HepG2 (cell line): ENCODE results near the gene PLA2G4D. TPM values are rescaled to one million over a fixed set of nuclear protein-coding genes. Genes with fewer than 3 reads are reported as not detected.

ENCODE experiments used
- DNMT3B ChIP-seq: conservative IDR thresholded peaks from 2 replicates; pipeline ENCODE4 v1.6.1; 2016; ENCODE audit warnings: missing biosample characterization, control low read depth
- FLYWCH1 ChIP-seq: sonication (generic); formaldehyde crosslinking; IDR thresholded peaks from 2 replicates; pipeline ENCODE4 v1.8.1; 2023; ENCODE audit warnings: mild to moderate bottlenecking, missing genetic modification reagents
- FOXP1 ChIP-seq, 2 experiments: fragments of 450-650 bp in 1 of 2; IDR thresholded peaks; 2 replicates each; pipeline ENCODE4 v1.6.1; 2017 to 2018; ENCODE audit warnings: antibody characterized with exemption in 1 of 2
- GATAD2A ChIP-seq: IDR thresholded peaks from 2 replicates; pipeline ENCODE4 v1.6.1; 2016
- IRX3 ChIP-seq: sonication (generic); formaldehyde crosslinking; IDR thresholded peaks from 2 replicates; pipeline ENCODE4 v1.8.1; 2023; ENCODE audit warnings: mild to moderate bottlenecking, low read depth, missing genetic modification reagents, borderline replicate concordance
- MED13 ChIP-seq: sonication (generic); formaldehyde crosslinking; IDR thresholded peaks from 2 replicates; pipeline ENCODE4 v1.5.0; 2020; ENCODE audit warnings: missing genetic modification reagents
- POLR2A ChIP-seq, 2 experiments: IDR thresholded peaks; 2 replicates each; pipeline ENCODE4 v1.6.1; 2011; ENCODE audit warnings: low read depth in 2 of 2, low read length in 2 of 2, mild to moderate bottlenecking in 1 of 2, moderate library complexity in 1 of 2; ENCODE audit not compliant: insufficient read depth in 1 of 2
- RXRA ChIP-seq: sonication (generic); formaldehyde crosslinking; IDR thresholded peaks from 2 replicates; pipeline ENCODE4 v1.5.1; 2020; ENCODE audit warnings: missing genetic modification reagents
- SALL2 ChIP-seq: sonication (generic); formaldehyde crosslinking; IDR thresholded peaks from 2 replicates; pipeline ENCODE4 v1.8.1; 2023; ENCODE audit warnings: mild to moderate bottlenecking, missing genetic modification reagents, inconsistent platforms
- ZBTB21 ChIP-seq: sonication (generic); formaldehyde crosslinking; IDR thresholded peaks from 2 replicates; pipeline ENCODE4 v1.4.0; 2020; ENCODE audit warnings: missing genetic modification reagents
- ZBTB42 ChIP-seq: sonication (generic); formaldehyde crosslinking; IDR thresholded peaks from 2 replicates; pipeline ENCODE4 v1.5.0; 2020; ENCODE audit warnings: mild to moderate bottlenecking, missing genetic modification reagents
- ZFP91 ChIP-seq: sonication (generic); formaldehyde crosslinking; IDR thresholded peaks from 2 replicates; pipeline ENCODE4 v1.9.0; 2022; ENCODE audit warnings: missing genetic modification reagents, mild to moderate bottlenecking, borderline replicate concordance
- ZFX ChIP-seq: sonication (generic); formaldehyde crosslinking; IDR thresholded peaks from 2 replicates; pipeline ENCODE4 v1.4.0; 2020; ENCODE audit warnings: mild to moderate bottlenecking, low read depth, missing genetic modification reagents, moderate library complexity
- ZNF569 ChIP-seq: sonication (generic); formaldehyde crosslinking; IDR thresholded peaks from 2 replicates; pipeline ENCODE4 v1.5.0; 2020; ENCODE audit warnings: mild to moderate bottlenecking, missing genetic modification reagents, moderate library complexity, borderline replicate concordance
- ZNF616 ChIP-seq: sonication (generic); formaldehyde crosslinking; IDR thresholded peaks from 2 replicates; pipeline ENCODE4 v1.5.0; 2020; ENCODE audit warnings: low read depth, mild to moderate bottlenecking, missing genetic modification reagents
- ZNF691 ChIP-seq: sonication (generic); formaldehyde crosslinking; IDR thresholded peaks from 2 replicates; pipeline ENCODE4 v1.4.0; 2020; ENCODE audit warnings: missing genetic modification reagents, low read depth, mild to moderate bottlenecking, borderline replicate concordance
- ZNF773 ChIP-seq: sonication (generic); formaldehyde crosslinking; IDR thresholded peaks from 2 replicates; pipeline ENCODE4 v1.4.0; 2020; ENCODE audit warnings: missing genetic modification reagents, borderline replicate concordance
- polyA plus RNA-seq, 8 experiments: library from polyadenylated mRNA; depleted of rRNA in 3 of 8; stranded (reverse) in 7 of 8; unstranded in 1 of 8; fragments of >200 nt; fragmentation: Illumina TruSeq in 4 of 8; extraction: Trizol in 4 of 8; gene quantifications; 2 replicates each; pipeline versions ENCODE4 v1.2.1 to v1.2.3, GENCODE V29; 2011 to 2016; ENCODE audit warnings: low read depth in 4 of 8, missing spikeins in 1 of 8, mixed read lengths in 1 of 8; ENCODE audit not compliant: insufficient read depth in 1 of 8
- total RNA-seq, 5 experiments: library from RNA; depleted of rRNA; stranded (reverse); fragments of >200 nt; fragmentation: Illumina TruSeq; extraction: Trizol; gene quantifications; 2 replicates each; pipeline ENCODE4 v1.2.3, GENCODE V29; 2016; ENCODE audit warnings: low read depth in 1 of 5
- TF ChIP-seq, protein P1 (sequence below): sonication (generic); formaldehyde crosslinking; IDR thresholded peaks from 2 replicates; pipeline ENCODE4 v1.4.0; 2020; ENCODE audit warnings: missing genetic modification reagents
- TF ChIP-seq, protein P2 (sequence below): sonication (generic); formaldehyde crosslinking; IDR thresholded peaks from 2 replicates; pipeline ENCODE4 v1.5.0; 2020; ENCODE audit warnings: mild to moderate bottlenecking, missing genetic modification reagents
- TF ChIP-seq, protein P3 (sequence below): sonication (generic); formaldehyde crosslinking; IDR thresholded peaks from 2 replicates; pipeline ENCODE4 v1.4.0; 2020; ENCODE audit warnings: missing genetic modification reagents

PLA2G4D gene
- total and polyA plus RNA-seq, 2 of the 13 experiments (the other 11 are each of a cell fraction or from before 2014, with no cell fraction given) = 0.04 to 0.21 TPM

DNA sequence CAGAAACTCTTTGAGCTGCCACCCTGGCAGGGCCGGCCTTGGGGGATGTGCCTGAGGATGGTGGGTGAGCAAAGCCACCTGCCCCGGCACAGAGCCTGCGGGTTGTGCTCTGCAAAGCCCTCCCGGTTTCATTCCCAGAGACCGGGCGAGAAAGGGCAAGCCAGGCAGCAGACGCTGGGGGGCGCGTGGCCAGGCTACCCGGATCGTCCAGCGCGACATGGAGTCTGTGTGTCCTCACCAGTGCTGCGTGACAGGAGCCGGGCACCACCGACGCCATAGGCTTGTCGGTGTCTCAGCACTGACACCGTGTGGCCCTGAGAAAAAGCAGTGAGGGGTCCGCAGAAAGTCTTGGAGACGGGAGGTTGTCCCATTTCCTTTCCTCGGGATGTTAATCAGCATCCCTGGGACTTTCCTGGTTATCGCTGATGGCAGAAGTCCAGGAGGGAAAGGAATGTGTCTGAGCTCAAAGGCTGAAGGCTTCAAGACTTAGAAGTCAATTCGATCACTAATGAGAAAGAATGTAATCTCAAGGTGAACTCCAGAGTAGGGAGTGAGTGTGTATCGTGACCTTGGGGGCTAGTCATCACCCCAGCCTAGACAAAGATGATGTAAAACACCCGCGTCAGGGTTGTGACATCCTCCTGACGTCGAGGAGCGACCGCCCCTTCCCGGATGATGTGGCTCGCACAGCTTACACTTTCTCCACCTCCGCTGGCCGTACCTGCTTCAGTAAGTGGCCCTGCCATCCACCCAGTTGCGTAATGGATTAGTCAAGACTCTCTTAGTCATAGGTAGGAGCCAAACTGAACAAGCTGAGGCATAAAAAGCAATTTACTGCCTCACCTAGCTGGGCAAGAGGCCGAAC lies 37.2 kb downstream of the PLA2G4D start (continued):
- TF ChIP-seq ZFP91 = peak; percentile 70
- no peak for TF ChIP-seq ZNF616
- peak; percentile 87 for TF ChIP-seq ZBTB21 (CRISPR knock-in tag)
- TF ChIP-seq FLYWCH1 (CRISPR knock-in tag) = no peak
- TF ChIP-seq, protein P1, sequence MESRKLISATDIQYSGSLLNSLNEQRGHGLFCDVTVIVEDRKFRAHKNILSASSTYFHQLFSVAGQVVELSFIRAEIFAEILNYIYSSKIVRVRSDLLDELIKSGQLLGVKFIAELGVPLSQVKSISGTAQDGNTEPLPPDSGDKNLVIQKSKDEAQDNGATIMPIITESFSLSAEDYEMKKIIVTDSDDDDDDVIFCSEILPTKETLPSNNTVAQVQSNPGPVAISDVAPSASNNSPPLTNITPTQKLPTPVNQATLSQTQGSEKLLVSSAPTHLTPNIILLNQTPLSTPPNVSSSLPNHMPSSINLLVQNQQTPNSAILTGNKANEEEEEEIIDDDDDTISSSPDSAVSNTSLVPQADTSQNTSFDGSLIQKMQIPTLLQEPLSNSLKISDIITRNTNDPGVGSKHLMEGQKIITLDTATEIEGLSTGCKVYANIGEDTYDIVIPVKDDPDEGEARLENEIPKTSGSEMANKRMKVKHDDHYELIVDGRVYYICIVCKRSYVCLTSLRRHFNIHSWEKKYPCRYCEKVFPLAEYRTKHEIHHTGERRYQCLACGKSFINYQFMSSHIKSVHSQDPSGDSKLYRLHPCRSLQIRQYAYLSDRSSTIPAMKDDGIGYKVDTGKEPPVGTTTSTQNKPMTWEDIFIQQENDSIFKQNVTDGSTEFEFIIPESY = 0 out of 2 replicates have a peak, but pooled peaks have one; percentile 36
- TF ChIP-seq, protein P2, sequence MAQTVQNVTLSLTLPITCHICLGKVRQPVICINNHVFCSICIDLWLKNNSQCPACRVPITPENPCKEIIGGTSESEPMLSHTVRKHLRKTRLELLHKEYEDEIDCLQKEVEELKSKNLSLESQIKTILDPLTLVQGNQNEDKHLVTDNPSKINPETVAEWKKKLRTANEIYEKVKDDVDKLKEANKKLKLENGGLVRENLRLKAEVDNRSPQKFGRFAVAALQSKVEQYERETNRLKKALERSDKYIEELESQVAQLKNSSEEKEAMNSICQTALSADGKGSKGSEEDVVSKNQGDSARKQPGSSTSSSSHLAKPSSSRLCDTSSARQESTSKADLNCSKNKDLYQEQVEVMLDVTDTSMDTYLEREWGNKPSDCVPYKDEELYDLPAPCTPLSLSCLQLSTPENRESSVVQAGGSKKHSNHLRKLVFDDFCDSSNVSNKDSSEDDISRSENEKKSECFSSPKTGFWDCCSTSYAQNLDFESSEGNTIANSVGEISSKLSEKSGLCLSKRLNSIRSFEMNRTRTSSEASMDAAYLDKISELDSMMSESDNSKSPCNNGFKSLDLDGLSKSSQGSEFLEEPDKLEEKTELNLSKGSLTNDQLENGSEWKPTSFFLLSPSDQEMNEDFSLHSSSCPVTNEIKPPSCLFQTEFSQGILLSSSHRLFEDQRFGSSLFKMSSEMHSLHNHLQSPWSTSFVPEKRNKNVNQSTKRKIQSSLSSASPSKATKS (CRISPR knock-in tag) = no peak
- no peak for TF ChIP-seq FOXP1 (IDR thresholded peaks at IDR 0.05)
- TF ChIP-seq FOXP1 (CRISPR knock-in tag; IDR thresholded peaks at IDR 0.05) = no peak
- no peak; the same call in 1 of the 2 replicates for TF ChIP-seq SALL2 (CRISPR knock-in tag)
- no peak for TF ChIP-seq IRX3 (CRISPR knock-in tag)
- TF ChIP-seq, protein P3, sequence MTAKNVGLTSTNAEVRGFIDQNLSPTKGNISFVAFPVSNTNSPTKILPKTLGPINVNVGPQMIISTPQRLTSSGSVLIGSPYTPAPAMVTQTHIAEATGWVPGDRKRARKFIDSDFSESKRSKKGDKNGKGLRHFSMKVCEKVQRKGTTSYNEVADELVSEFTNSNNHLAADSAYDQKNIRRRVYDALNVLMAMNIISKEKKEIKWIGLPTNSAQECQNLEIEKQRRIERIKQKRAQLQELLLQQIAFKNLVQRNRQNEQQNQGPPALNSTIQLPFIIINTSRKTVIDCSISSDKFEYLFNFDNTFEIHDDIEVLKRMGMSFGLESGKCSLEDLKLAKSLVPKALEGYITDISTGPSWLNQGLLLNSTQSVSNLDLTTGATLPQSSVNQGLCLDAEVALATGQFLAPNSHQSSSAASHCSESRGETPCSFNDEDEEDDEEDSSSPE (CRISPR knock-in tag) = peak; percentile 26; the same call in 1 of the 2 replicates
- no peak for TF ChIP-seq ZNF569 (CRISPR knock-in tag)
- 0 out of 2 replicates have a peak, but pooled peaks have one; percentile 26 for TF ChIP-seq ZFX (CRISPR knock-in tag)
- no peak for TF ChIP-seq ZBTB42 (CRISPR knock-in tag)
- TF ChIP-seq ZNF691 (CRISPR knock-in tag) = no peak; the same call in 1 of the 2 replicates
- TF ChIP-seq MED13 = no peak
- peak; percentile 70 for TF ChIP-seq RXRA (CRISPR knock-in tag)
- TF ChIP-seq GATAD2A = peak; percentile 59; the same call in 1 of the 2 replicates
- TF ChIP-seq ZNF773 (CRISPR knock-in tag) = no peak
- no peak for TF ChIP-seq DNMT3B (CRISPR knock-in tag)
- TF ChIP-seq POLR2A (IDR thresholded peaks at IDR 0.05; ENCODE audit: insufficient read depth in 1 of 2, low read depth in 2 of 2, low read length in 2 of 2) = no peak
